GM12878 (cell line): ENCODE measurements around the gene SHC3. TPM values are rescaled to one million over a fixed set of nuclear protein-coding genes. Genes with fewer than 3 reads are reported as not detected.

Experiments
- ATAC-seq: fragments of 200-7000 bp; cut with Tn5 transposase; 3 replicates; pipeline ENCODE4 v1.9.1; 2020; ENCODE audit warnings: mild to moderate bottlenecking, moderate library complexity
- BruUV-seq: library from RNA; stranded (reverse); fragments of 400-500 nt; replicated peaks from 2 replicates; lab custom pipeline; 2021; lab: Mats Ljungman, UMichigan
- CTCF ChIA-PET: fragments of 300-600 bp; sonication (Branson Sonifier 250); formaldehyde crosslinking; extraction: SDS; loops from one replicate; lab custom pipeline; 2021; ENCODE audit warnings: inconsistent platforms; lab: Yijun Ruan, JAX
- POLR2A ChIA-PET: fragments of 350-600 bp; formaldehyde crosslinking; extraction: SDS; loops from one replicate; lab custom pipeline; 2021; ENCODE audit warnings: inconsistent platforms; lab: Charles Lee
- RAD21 ChIA-PET: fragments of 300-600 bp; sonication (Branson Sonifier 250); formaldehyde crosslinking; loops from one replicate; lab custom pipeline; 2023; ENCODE audit warnings: antibody characterized with exemption; ENCODE audit not compliant: unreplicated experiment; lab: Charles Lee
- SMC1A ChIA-PET: fragments of 300-600 bp; sonication (Branson Sonifier 250); formaldehyde crosslinking; loops from one replicate; lab custom pipeline; 2023; ENCODE audit not compliant: unreplicated experiment, uncharacterized antibody; lab: Charles Lee
- DNase-seq: peaks from one replicate; pipeline ENCODE4 v3.0.0-alpha.2; 2011; ENCODE audit warnings: low read depth, low spot score
- FAIRE-seq: peaks from 3 replicates; lab custom pipeline; 2011; peaks lifted over from hg19 to GRCh38; lab: Jason Lieb, UNC
- H2AFZ ChIP-seq: 2 replicates; pipeline ENCODE4 v1.6.0; 2011; ENCODE audit warnings: low read depth, low read length, control low read depth; ENCODE audit not compliant: control insufficient read depth
- H3K27ac ChIP-seq: 2 replicates; pipeline ENCODE4 v1.5.1; 2011; ENCODE audit warnings: control low read depth; ENCODE audit not compliant: control insufficient read depth, insufficient read depth
- H3K27me3 ChIP-seq, 2 experiments: replicated peaks in 1 of 2; 2 replicates each; pipeline versions ENCODE4 v1.6.0 to v1.6.1; 2011; ENCODE audit warnings: low read length in 1 of 2; ENCODE audit not compliant: control insufficient read depth in 2 of 2, insufficient read depth in 2 of 2
- H3K36me3 ChIP-seq, 2 experiments: 2 replicates each; pipeline ENCODE4 v1.5.1; 2011; ENCODE audit warnings: low read length in 1 of 2; ENCODE audit not compliant: control insufficient read depth in 2 of 2, insufficient read depth in 2 of 2
- H3K4me1 ChIP-seq: 2 replicates; pipeline ENCODE4 v1.6.1; 2011; ENCODE audit warnings: mild to moderate bottlenecking, low read length, moderate library complexity, mixed read lengths; ENCODE audit not compliant: control insufficient read depth, insufficient read depth
- H3K4me2 ChIP-seq: 2 replicates; pipeline ENCODE4 v1.6.0; 2011; ENCODE audit warnings: control low read depth; ENCODE audit not compliant: control insufficient read depth, insufficient read depth
- H3K4me3 ChIP-seq: fragments of 200-600 bp; sonication (generic); 2 replicates; pipeline ENCODE4 v1.5.1; 2016
- H3K79me2 ChIP-seq: 2 replicates; pipeline ENCODE4 v1.6.0; 2011; ENCODE audit warnings: low read length; ENCODE audit not compliant: control insufficient read depth, insufficient read depth
- H3K9ac ChIP-seq: 2 replicates; pipeline ENCODE4 v1.8.0; 2011; ENCODE audit warnings: low read length, control low read depth, mixed read lengths; ENCODE audit not compliant: control insufficient read depth, insufficient read depth
- H3K9me3 ChIP-seq: replicated peaks from 3 replicates; pipeline ENCODE4 v1.5.1; 2011; ENCODE audit warnings: mild to moderate bottlenecking, low read length; ENCODE audit not compliant: control insufficient read depth, insufficient read depth
- H4K20me1 ChIP-seq: 2 replicates; pipeline ENCODE4 v1.6.0; 2011; ENCODE audit not compliant: control insufficient read depth, insufficient read depth
- BCL11A ChIP-seq: IDR thresholded peaks from 2 replicates; pipeline ENCODE4 v1.6.1; 2011; ENCODE audit warnings: low read depth, low read length
- CBX3 ChIP-seq: fragments of 200-600 bp; sonication (generic); IDR thresholded peaks from 2 replicates; pipeline ENCODE4 v1.6.1; 2016; ENCODE audit warnings: low read depth, borderline replicate concordance
- EGR1 ChIP-seq, 2 experiments: IDR thresholded peaks; 1 replicate in 1 of 2; 2 replicates in 1 of 2; pipeline ENCODE4 v1.6.1; 2011 to 2012; ENCODE audit warnings: low read depth in 2 of 2, low read length in 2 of 2, borderline replicate concordance in 1 of 2, mild to moderate bottlenecking in 1 of 2, moderate library complexity in 1 of 2
- EZH2 ChIP-seq: IDR thresholded peaks from 2 replicates; pipeline ENCODE4 v1.6.1; 2012; ENCODE audit warnings: low read depth, mild to moderate bottlenecking, control low read depth, inconsistent platforms, low read length, borderline replicate concordance; ENCODE audit not compliant: control insufficient read depth
- HDAC2 ChIP-seq: fragments of 200-600 bp; sonication (generic); IDR thresholded peaks from 2 replicates; pipeline ENCODE4 v1.6.1; 2017
- HDAC6 ChIP-seq: fragments of 200-600 bp; sonication (generic); IDR thresholded peaks from one replicate; pipeline ENCODE4 v1.8.0; 2017; ENCODE audit warnings: antibody characterized with exemption; ENCODE audit not compliant: unreplicated experiment
- NFIC ChIP-seq: IDR thresholded peaks from 2 replicates; pipeline ENCODE4 v1.6.1; 2012; ENCODE audit warnings: low read depth, mild to moderate bottlenecking, inconsistent platforms, low read length, moderate library complexity
- NFXL1 ChIP-seq: fragments of 450-650 bp; IDR thresholded peaks from 2 replicates; pipeline ENCODE4 v1.6.1; 2017; ENCODE audit warnings: antibody characterized with exemption, mild to moderate bottlenecking, borderline replicate concordance
- ZNF24 ChIP-seq: fragments of 450-650 bp; IDR thresholded peaks from 2 replicates; pipeline ENCODE4 v1.6.1; 2017; ENCODE audit warnings: antibody characterized with exemption, mild to moderate bottlenecking
- WGBS: methylation state at CpG from one replicate; pipeline ENCODE4 v1.1.6; 2016; ENCODE audit warnings: low lambda C conversion rate; ENCODE audit not compliant: insufficient replicate concordance, insufficient coverage; ENCODE audit errors: missing lambda C conversion rate; 5-methylcytosine and 5-hydroxymethylcytosine counted together
- in situ Hi-C: fragments of 300-500 bp; cut with MboI; formaldehyde crosslinking; loops from 9 replicates; pipeline ENCODE4 v1.14.3; 2018; ENCODE audit warnings: mixed read lengths
- intact Hi-C: fragments of 100-400 bp; cut with micrococcal nuclease; formaldehyde crosslinking; loops from one replicate; pipeline ENCODE4 v1.14.2; 2022; ENCODE audit not compliant: unreplicated experiment
- polyA plus RNA-seq, 11 experiments: library from polyadenylated mRNA; depleted of rRNA in 4 of 11; unstranded in 6 of 11; stranded (reverse) in 5 of 11; fragments of >200 nt; fragmentation: Nextera tagmentation in 4 of 11; fragmentation: Illumina TruSeq in 1 of 11; extraction: Ambion mirVana in 4 of 11; extraction: Trizol in 1 of 11; gene quantifications; 1 replicate in 1 of 11; 2 replicates in 10 of 11; pipeline versions ENCODE4 v1.2.1 to v1.2.3, GENCODE V29; 2011 to 2016; ENCODE audit warnings: inconsistent platforms in 2 of 11, missing spikeins in 2 of 11, low read depth in 1 of 11
- total RNA-seq, 4 experiments: library from RNA; depleted of rRNA in 3 of 4; stranded (reverse); fragments of >200 nt in 3 of 4; fragmentation: Illumina TruSeq in 1 of 4; extraction: Trizol in 1 of 4; gene quantifications; 2 replicates each; pipeline versions ENCODE4 v1.2.1 to v1.2.3, GENCODE V29; 2013 to 2021
- TF ChIP-seq, protein P1 (sequence below): fragments of 450-650 bp; formaldehyde crosslinking; IDR thresholded peaks from 2 replicates; pipeline ENCODE4 v1.4.0; 2020; ENCODE audit warnings: mild to moderate bottlenecking, moderate library complexity
- TF ChIP-seq, protein P2 (sequence below): IDR thresholded peaks from 2 replicates; pipeline ENCODE4 v1.6.1; 2011; ENCODE audit warnings: low read depth, low read length, improper control_type of control experiment, borderline replicate concordance
- TF ChIP-seq, protein P3 (sequence below): fragments of 450-650 bp; IDR thresholded peaks from 2 replicates; pipeline ENCODE4 v1.6.1; 2018; ENCODE audit warnings: borderline replicate concordance, mild to moderate bottlenecking; ENCODE audit not compliant: partially characterized antibody

SHC3 gene
- total and polyA plus RNA-seq, 10 of the 15 experiments (the other 5 are each of a cell fraction or from before 2014, with no cell fraction given): 0.01 to 0.06 TPM; not detected in 8

DNA sequence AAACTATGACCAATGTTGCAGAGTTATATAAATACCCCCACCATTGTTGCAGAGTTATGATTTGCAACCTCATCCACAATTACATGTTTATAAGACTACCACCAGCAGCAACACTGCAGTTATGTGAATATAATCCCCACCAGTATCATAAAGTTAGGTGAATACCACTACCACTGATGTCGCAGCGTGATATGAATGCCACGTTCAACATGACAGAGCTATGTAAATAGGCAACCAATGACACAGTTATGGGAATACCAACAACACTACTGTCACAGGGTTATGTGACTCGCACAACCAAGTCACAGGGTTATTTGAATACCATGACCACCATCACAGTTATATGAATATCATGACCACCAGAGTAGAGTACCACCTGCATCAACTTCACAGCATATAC is 63.9 kb downstream of the SHC3 start (continued):
- TF ChIP-seq, protein P1, sequence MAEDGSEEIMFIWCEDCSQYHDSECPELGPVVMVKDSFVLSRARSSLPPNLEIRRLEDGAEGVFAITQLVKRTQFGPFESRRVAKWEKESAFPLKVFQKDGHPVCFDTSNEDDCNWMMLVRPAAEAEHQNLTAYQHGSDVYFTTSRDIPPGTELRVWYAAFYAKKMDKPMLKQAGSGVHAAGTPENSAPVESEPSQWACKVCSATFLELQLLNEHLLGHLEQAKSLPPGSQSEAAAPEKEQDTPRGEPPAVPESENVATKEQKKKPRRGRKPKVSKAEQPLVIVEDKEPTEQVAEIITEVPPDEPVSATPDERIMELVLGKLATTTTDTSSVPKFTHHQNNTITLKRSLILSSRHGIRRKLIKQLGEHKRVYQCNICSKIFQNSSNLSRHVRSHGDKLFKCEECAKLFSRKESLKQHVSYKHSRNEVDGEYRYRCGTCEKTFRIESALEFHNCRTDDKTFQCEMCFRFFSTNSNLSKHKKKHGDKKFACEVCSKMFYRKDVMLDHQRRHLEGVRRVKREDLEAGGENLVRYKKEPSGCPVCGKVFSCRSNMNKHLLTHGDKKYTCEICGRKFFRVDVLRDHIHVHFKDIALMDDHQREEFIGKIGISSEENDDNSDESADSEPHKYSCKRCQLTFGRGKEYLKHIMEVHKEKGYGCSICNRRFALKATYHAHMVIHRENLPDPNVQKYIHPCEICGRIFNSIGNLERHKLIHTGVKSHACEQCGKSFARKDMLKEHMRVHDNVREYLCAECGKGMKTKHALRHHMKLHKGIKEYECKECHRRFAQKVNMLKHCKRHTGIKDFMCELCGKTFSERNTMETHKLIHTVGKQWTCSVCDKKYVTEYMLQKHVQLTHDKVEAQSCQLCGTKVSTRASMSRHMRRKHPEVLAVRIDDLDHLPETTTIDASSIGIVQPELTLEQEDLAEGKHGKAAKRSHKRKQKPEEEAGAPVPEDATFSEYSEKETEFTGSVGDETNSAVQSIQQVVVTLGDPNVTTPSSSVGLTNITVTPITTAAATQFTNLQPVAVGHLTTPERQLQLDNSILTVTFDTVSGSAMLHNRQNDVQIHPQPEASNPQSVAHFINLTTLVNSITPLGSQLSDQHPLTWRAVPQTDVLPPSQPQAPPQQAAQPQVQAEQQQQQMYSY (CRISPR knock-in tag): no peak
- TF ChIP-seq EGR1 (IDR thresholded peaks at IDR 0.05; ENCODE audit: borderline replicate concordance in 1 of 2, low read depth in 2 of 2, low read length in 2 of 2) (no peak), NFXL1 (no peak), CBX3 (no peak), NFIC (no peak)

DNA sequence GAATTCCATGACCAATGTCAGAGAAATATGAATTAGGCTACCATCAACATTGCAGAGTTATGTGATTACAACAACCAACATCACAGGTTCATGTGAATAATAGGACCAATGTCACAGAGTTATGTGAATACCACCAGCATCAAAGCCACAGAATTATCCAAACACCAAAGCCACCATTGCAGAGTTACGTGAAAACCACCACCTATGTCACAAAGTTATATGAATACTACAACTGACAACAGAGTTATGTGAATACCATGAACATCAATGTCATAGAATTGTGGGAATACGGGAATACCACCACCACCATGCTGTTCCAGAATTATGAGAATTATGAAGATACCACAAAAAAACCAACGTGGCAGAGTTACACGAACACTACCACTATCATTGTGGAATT is 64.8 kb downstream of the SHC3 start:
- TF ChIP-seq HDAC2 (no peak), EZH2 (no peak), HDAC6 (no peak), ZNF24 (no peak), BCL11A (no peak)
- TF ChIP-seq, protein P2, sequence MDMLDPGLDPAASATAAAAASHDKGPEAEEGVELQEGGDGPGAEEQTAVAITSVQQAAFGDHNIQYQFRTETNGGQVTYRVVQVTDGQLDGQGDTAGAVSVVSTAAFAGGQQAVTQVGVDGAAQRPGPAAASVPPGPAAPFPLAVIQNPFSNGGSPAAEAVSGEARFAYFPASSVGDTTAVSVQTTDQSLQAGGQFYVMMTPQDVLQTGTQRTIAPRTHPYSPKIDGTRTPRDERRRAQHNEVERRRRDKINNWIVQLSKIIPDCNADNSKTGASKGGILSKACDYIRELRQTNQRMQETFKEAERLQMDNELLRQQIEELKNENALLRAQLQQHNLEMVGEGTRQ: no peak
- TF ChIP-seq, protein P3, sequence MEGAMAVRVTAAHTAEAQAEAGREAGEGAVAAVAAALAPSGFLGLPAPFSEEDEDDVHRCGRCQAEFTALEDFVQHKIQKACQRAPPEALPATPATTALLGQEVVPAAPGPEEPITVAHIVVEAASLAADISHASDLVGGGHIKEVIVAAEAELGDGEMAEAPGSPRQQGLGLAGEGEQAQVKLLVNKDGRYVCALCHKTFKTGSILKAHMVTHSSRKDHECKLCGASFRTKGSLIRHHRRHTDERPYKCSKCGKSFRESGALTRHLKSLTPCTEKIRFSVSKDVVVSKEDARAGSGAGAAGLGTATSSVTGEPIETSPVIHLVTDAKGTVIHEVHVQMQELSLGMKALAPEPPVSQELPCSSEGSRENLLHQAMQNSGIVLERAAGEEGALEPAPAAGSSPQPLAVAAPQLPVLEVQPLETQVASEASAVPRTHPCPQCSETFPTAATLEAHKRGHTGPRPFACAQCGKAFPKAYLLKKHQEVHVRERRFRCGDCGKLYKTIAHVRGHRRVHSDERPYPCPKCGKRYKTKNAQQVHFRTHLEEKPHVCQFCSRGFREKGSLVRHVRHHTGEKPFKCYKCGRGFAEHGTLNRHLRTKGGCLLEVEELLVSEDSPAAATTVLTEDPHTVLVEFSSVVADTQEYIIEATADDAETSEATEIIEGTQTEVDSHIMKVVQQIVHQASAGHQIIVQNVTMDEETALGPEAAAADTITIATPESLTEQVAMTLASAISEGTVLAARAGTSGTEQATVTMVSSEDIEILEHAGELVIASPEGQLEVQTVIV: no peak
- TF ChIP-seq, all 136 proteins: peak for 0
- no peaks in the 10 kb centered on the region for H3K79me2 ChIP-seq
- ATAC-seq: no peak
- H3K4me1 ChIP-seq: no peaks in the 10 kb centered on the region
- no peak overlapping the region for H3K4me2 ChIP-seq
- ChIA-PET CTCF (no interaction called here), POLR2A (no interaction called here), RAD21 (no interaction called here), SMC1A (no interaction called here)
- H3K9me3 ChIP-seq: no peaks in the 10 kb centered on the region
- no TSS peak for BruUV-seq
- intact Hi-C loops (no loop called here), in situ Hi-C loops (no loop called here)
- H3K27ac ChIP-seq: no peak overlapping the region
- FAIRE-seq: no peak
- H2AFZ ChIP-seq: no peak overlapping the region
- no peaks in the 10 kb centered on the region for H4K20me1 ChIP-seq
- H3K27me3 ChIP-seq: no peaks in the 10 kb centered on the region
- H3K36me3 ChIP-seq: no peaks in the 10 kb centered on the region
- no peak for DNase-seq
- no peak overlapping the region for H3K9ac ChIP-seq
- WGBS: 0% methylated on average over 4 of the region's 4 CpGs
- no peak overlapping the region for H3K4me3 ChIP-seq
